Thyroid gland (tissue), 4 donors: ENCODE measurements around the gene PXN. TPM values are rescaled to one million over a fixed set of nuclear protein-coding genes. Genes with fewer than 3 reads are reported as not detected.

Experiments used
- DNase-seq, 2 donors: peaks; one replicate each; pipeline ENCODE4 v3.0.0-alpha.2; 2019
- H3K27ac ChIP-seq, 3 donors: fragments of 200-600 bp; sonication (generic); 1 replicate in 2 of 3; 2 replicates in 1 of 3; pipeline ENCODE4 v1.5.1; 2016 to 2019; ENCODE audit warnings: mild to moderate bottlenecking in 1 of 3, moderate library complexity in 1 of 3
- H3K27me3 ChIP-seq: fragments of 200-600 bp; sonication (generic); one replicate; pipeline ENCODE4 v1.5.1; 2019
- H3K36me3 ChIP-seq, 2 donors: fragments of 200-600 bp; sonication (generic); one replicate each; pipeline ENCODE4 v1.5.1; 2016 to 2019
- H3K4me1 ChIP-seq, 2 donors: fragments of 200-600 bp; sonication (generic); one replicate each; pipeline ENCODE4 v1.5.1; 2017 to 2019
- H3K4me3 ChIP-seq, 3 donors: fragments of 200-600 bp; sonication (generic); replicated peaks in 1 of 3; 1 replicate in 2 of 3; 2 replicates in 1 of 3; pipeline ENCODE4 v1.5.1; 2016; ENCODE audit warnings: mild to moderate bottlenecking in 1 of 3
- H3K9me3 ChIP-seq: fragments of 200-600 bp; sonication (generic); one replicate; pipeline ENCODE4 v1.5.1; 2017
- POLR2A ChIP-seq, 2 donors: fragments of 450-650 bp; IDR thresholded peaks; one replicate each; pipeline ENCODE4 v1.6.1; 2017; ENCODE audit warnings: antibody characterized with exemption in 2 of 2, mild to moderate bottlenecking in 2 of 2, moderate library complexity in 1 of 2
- WGBS, 2 donors: methylation state at CpG; one replicate each; pipeline ENCODE4 v1.1.5; 2017; 5-methylcytosine and 5-hydroxymethylcytosine counted together
- intact Hi-C: fragments of 100-400 bp; cut with DNase I; formaldehyde crosslinking; loops from one replicate; pipeline ENCODE4 v1.15.1; 2023
- total RNA-seq, 4 donors: library from RNA; depleted of rRNA; stranded (reverse); fragments of >200 nt; gene quantifications; one replicate each; pipeline ENCODE4 v1.2.3, GENCODE V29; 2016
- TF ChIP-seq, protein P1 (sequence below), 6 experiments: fragments of 200-600 bp in 3 of 6; fragments of 450-650 bp in 3 of 6; sonication (generic) in 3 of 6; IDR thresholded peaks; one replicate each; pipeline ENCODE4 v1.5.1; 2016 to 2019; ENCODE audit warnings: antibody characterized with exemption in 6 of 6, mild to moderate bottlenecking in 2 of 6, inconsistent platforms in 1 of 6, moderate library complexity in 1 of 6

Gene PXN
- total RNA-seq, 4 donors from 2014 or later: 61.7 to 95.5 (median 82.7) TPM

DNA sequence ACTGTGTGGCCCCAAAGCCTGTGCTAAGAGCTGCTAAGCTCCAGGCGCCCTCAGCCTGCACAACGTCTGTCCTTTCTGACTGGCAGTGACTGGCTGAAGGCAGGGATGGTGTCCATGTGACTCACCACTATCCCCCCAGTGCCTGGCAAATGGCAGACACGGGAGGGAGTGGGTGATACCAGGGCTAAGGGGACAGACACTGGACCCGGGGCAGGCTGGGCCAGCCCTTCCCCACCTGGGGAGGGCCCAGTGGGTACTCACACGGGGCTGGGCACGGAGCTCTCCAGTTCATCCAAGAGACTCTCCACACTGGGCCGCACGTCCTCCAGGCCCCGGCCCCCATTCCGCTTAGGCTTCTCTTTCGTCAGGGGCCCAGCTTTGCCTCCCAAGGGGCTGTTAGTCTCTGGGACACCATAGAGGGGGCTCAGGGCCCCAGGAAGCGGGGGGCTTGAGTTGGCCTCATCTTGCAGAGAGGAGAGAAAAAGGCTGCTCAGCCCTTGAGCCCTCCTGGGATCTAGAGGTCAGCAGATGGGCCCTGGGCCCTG lies 43.2 kb downstream of the PXN start:
- TF ChIP-seq POLR2A (IDR thresholded peaks at IDR 0.05): no peak
- TF ChIP-seq, protein P1, sequence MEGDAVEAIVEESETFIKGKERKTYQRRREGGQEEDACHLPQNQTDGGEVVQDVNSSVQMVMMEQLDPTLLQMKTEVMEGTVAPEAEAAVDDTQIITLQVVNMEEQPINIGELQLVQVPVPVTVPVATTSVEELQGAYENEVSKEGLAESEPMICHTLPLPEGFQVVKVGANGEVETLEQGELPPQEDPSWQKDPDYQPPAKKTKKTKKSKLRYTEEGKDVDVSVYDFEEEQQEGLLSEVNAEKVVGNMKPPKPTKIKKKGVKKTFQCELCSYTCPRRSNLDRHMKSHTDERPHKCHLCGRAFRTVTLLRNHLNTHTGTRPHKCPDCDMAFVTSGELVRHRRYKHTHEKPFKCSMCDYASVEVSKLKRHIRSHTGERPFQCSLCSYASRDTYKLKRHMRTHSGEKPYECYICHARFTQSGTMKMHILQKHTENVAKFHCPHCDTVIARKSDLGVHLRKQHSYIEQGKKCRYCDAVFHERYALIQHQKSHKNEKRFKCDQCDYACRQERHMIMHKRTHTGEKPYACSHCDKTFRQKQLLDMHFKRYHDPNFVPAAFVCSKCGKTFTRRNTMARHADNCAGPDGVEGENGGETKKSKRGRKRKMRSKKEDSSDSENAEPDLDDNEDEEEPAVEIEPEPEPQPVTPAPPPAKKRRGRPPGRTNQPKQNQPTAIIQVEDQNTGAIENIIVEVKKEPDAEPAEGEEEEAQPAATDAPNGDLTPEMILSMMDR (IDR thresholded peaks at IDR 0.05): no peak
- 92 to 93% methylated on average over 10 of the region's 12 CpGs for WGBS, 2 donors
- no peak overlapping the region for H3K4me3 ChIP-seq

DNA sequence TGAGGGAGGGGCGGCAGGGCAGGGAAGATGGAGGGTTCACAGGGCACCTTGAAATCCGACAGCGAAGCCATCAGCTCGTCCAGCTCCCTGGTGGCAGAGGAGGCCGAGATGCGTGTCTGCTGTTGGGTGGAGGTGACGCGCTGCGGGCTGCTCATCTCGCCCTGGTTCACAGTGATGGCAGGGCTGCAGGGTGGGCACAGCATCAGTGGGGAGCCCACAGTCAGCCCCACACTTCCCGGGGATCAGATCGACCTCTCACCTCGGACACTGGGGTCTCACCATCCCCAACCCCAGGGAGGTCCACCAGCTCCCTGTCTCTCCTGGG lies 44.0 kb downstream of the PXN start:
- no peak for TF ChIP-seq POLR2A (IDR thresholded peaks at IDR 0.05)
- TF ChIP-seq, protein P1 (IDR thresholded peaks at IDR 0.05): no peak
- no peak for DNase-seq
- 90 to 92% methylated on average over 10 to 13 of the region's 13 CpGs for WGBS, 2 donors
- Histone ChIP-seq H3K36me3 (peaks cover 55 to 58% of the 10 kb centered on the region in 2 donors), H3K27ac (no peak overlapping the region), H3K4me1 (peaks cover 20 to 27% of the 10 kb centered on the region in 2 donors), H3K27me3 (no peaks in the 10 kb centered on the region), H3K4me3 (no peak overlapping the region), H3K9me3 (no peaks in the 10 kb centered on the region)
- intact Hi-C loops: no loop called here

More for the DNA sequence above, 43.2 kb downstream of the PXN start:
- H3K27ac ChIP-seq: no peak overlapping the region
- peaks cover 20 to 28% of the 10 kb centered on the region in 2 donors for H3K4me1 ChIP-seq
- no peaks in the 10 kb centered on the region for H3K27me3 ChIP-seq
- intact Hi-C loops: no loop called here
- H3K9me3 ChIP-seq: no peaks in the 10 kb centered on the region
- peaks cover 51 to 57% of the 10 kb centered on the region in 2 donors for H3K36me3 ChIP-seq
- DNase-seq: no peak

DNA sequence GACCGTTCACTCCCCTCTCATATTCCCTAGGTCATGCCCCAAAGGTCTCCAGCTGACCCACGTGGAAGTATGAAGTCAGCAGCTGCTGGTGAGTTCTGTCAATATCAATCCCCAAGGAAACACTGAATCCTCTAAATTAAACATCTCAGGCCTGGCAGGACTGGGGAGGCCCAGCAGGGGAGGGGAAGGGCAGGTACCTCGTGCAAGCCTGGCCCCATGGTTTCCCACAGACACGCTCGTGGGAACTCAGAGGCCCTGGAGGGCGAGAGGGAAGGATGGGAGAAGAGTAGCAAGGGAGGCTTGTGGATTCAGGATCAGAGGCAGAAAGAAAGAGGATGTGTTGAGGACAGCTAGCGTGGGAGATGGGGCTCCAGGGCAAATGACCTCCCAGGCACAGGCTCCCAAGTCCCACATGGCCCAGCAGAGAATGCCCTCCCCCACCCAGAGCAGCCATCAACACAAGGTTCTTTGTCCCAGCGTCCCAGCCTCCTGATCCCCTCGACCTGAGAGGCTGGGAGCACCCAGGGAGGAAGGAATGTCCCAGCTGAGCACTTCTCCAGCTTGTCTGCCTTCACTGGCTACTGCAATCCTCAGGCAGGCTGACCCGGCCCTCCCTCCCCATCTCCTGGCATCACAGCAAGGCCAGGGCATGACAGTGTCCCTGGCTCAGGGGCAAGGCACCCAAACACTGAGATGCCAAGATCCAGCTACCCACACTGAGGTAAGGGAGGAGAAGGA lies 44.5 kb downstream of the PXN start:
- Histone ChIP-seq H3K9me3 (no peaks in the 10 kb centered on the region), H3K27ac (no peak overlapping the region), H3K36me3 (peaks cover 59 to 63% of the 10 kb centered on the region in 2 donors), H3K27me3 (no peaks in the 10 kb centered on the region), H3K4me1 (peaks cover 18 to 22% of the 10 kb centered on the region in 2 donors), H3K4me3 (no peak overlapping the region)
- DNase-seq: no peak
- TF ChIP-seq POLR2A (IDR thresholded peaks at IDR 0.05): no peak
- intact Hi-C loops: no loop called here
- WGBS, 2 donors: 76 to 85% methylated on average over 7 to 10 of the region's 10 CpGs

DNA sequence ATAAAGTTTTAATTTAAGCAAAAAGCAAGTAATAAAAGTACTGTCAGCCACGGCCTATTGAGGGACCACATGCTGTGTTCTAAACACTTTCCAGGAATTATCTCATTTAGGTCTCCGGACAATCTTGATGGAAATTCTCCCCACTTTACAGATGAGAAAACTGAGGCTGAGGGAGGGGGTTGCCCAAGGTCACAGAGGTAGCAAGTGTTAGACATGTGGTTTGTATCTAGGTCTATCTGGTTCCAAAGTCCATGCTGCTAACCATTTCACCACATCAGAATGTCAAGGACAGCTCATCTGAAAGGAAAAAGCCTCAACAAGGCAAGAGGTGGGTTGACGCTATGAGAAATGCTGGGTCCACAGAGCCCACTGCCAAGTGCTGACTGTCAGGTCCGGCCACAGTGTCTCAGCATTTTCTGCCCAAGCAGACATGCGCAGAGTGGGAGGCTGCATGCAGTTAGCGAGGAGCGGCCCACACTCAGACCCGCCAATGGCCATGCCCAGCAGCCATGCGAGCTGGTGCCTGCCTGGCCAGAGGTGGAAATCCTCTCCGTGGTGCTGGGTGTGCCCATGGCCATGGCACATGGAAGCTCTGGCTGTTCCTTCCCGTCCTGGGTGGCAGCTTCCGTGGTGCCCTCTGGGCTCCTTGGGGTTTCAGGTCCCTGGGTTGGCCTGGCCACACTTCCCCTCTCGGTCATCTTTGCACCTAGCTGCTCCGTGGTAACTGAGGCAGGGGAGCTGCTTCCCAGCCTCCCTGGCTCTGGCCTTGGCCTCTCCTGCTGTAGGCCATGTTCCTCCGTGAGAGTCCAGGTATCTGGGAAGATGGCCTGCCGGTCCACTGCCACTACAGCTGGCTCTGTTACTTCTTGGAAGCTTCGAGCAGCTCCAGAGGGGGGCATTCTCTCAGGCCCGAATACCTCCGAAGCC lies 46.6 kb downstream of the PXN start:
- TF ChIP-seq POLR2A (IDR thresholded peaks at IDR 0.05): no peak
- TF ChIP-seq, protein P1 (IDR thresholded peaks at IDR 0.05): no peak
- no peaks in the 10 kb centered on the region for H3K9me3 ChIP-seq
- H3K36me3 ChIP-seq: peaks cover 74 to 81% of the 10 kb centered on the region in 2 donors
- WGBS, 2 donors: 95 to 96% methylated on average over 6 to 19 of the region's 19 CpGs
- no peaks in the 10 kb centered on the region for H3K27me3 ChIP-seq
- intact Hi-C loops: no loop called here
- no peak overlapping the region for H3K4me3 ChIP-seq
- H3K27ac ChIP-seq: no peak overlapping the region
- H3K4me1 ChIP-seq: peaks cover 0 to under 1% of the 10 kb centered on the region in 2 donors
- DNase-seq: no peak

DNA sequence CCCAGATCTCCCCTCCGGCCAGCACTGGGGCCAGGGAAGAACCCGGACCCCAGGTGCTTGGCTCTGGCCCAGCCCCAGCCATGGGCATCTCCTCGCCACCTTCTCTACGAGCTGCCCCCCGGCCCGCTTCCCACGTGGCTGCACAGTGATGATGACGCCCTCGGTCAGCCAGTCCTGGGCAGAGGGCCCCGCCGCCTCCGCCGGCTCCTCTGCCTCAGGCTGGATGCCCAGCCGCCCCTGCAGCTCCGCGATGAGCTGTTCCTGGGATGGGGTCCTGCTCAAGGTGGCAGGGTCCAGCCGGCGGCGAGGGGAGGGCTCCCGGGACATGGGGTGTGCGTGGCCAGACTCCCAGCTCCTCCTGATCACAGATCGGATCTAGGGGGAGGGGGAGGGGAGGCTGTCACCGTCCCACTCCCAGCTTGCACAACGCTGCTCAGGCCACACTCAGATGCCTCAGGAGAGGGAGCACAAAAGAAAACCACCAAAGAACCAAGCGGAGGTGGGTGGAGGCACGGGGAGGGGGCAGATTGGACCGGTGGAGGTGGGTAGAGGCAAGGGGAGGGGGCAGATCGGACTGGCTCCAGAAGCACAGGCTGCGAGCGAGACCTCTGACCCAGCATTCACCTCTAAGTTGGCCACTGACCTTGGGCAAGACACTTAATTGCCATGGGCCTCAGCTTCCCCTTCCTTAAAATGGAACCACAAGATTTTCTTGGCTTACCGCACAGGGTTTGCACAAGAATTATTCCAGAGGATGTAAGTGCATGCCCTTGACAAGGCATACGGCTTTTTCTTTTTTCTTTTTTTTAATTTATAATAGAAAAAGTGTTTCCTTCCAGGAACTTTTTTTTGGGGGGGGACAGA lies 48.6 kb downstream of the PXN start:
- WGBS, 2 donors: 80 to 84% methylated on average over 11 to 32 of the region's 32 CpGs
- TF ChIP-seq POLR2A (IDR thresholded peaks at IDR 0.05): no peak

More for the DNA sequence above, 48.6 kb downstream of the PXN start:
- Histone ChIP-seq H3K4me3 (no peak overlapping the region), H3K27me3 (no peaks in the 10 kb centered on the region), H3K9me3 (no peaks in the 10 kb centered on the region), H3K4me1 (no peaks in the 10 kb centered on the region), H3K36me3 (peaks cover 77 to 84% of the 10 kb centered on the region in 2 donors), H3K27ac (no peak overlapping the region)
- intact Hi-C loops: no loop called here
- DNase-seq: no peak
